ENCODE measurements around the gene TTC9.

TTC9 gene

GRCh38 chr14:70718383-70719118 lies 76.8 kb downstream of the TTC9 start:
- no peak for DNase-seq

GRCh38 chr14:70721542-70721941 lies 79.8 kb downstream of the TTC9 start:
- DNase-seq = no peak

- DNase-seq = no peak
These were observed 80.7 kb downstream of the TTC9 start for GRCh38 chr14:70722418-70722817.

- DNase-seq = no peak
These were observed 81.6 kb downstream of the TTC9 start for GRCh38 chr14:70723276-70723675.

GRCh38 chr14:70724110-70724509 lies 82.4 kb downstream of the TTC9 start:
- DNase-seq = no peak

GRCh38 chr14:70724944-70725343 lies 83.2 kb downstream of the TTC9 start:
- DNase-seq = no peak
